MM.1S (cell line): ENCODE results near the gene CREB5.

Source experiments
- CTCF ChIP-seq: fragments of 300-600 bp; sonication (generic); IDR thresholded peaks from 2 replicates; pipeline ENCODE4 v1.5.1; 2016; ENCODE audit warnings: antibody characterized with exemption, low read length, mixed read lengths
- EZH2phosphoT487 ChIP-seq: fragments of 300-600 bp; sonication (generic); IDR thresholded peaks from 2 replicates; pipeline ENCODE4 v1.6.1; 2018; ENCODE audit warnings: antibody characterized with exemption, low read length

DNA sequence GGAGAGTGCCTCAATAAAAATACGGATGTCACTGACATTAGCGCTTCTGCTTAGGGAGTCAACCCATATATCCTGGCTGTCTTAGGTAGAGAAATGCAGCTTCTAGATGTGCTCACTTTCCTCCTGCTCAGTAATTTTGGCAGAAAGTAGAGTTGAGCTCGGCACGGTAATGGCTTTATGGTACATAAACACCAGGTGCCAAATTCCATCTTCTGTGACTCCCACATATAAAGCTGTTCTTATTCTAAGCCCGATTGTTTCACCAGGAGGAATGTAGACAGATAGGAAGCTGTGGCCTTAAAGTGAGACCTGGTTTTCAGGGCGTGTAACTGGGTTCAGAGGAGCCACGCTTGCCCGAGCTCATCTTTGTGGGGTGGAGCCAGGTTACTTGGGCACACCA is 143.7 kb downstream of the CREB5 start:
- no peak for TF ChIP-seq CTCF
- no peak for TF ChIP-seq EZH2phosphoT487
